ENCODE results near the gene MIDN. TPM values are rescaled to one million over a fixed set of nuclear protein-coding genes. Genes with fewer than 3 reads are reported as not detected.
A peak's percentile ranks its signal among the peaks of the same experiment; 100 is the strongest.

Gene MIDN
- total and polyA plus RNA-seq, 2 donors (not counting 3 experiments of a cell fraction or from before 2014, with no cell fraction given): 20.0 to 85.9 TPM

DNA sequence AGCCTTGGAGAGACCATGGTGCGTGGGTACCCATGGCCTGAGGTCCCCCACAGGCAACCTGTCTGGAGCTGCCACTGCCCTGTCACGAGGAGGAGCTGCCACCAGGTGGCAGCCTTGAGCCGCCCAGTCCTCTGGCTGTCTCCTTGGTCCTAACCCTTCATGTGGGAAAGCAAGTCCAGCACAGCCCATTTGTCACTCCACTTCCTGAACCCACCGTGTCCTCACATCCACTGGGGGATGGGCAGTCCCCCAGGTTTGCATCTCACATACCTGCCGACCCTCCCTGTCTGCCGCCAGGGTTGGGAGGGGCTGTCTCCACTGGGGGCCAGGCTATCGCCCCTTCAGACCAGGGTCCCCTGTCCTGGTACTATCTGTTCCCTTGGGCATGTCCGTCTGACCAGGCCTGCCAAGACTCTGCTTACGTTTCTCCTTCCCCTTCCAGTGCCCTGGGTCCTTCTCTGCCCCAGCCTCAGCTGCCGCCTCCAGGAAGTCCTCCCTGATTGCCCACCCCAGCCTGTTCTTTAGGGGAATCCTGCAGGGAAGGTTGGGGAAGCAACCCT, 31.5 kb downstream of the MIDN start:
- Histone ChIP-seq H3K4me1 (ENCODE audit: control insufficient read depth, extremely low read depth, insufficient read depth, low read length) (peaks cover 10% of the 10 kb centered on the region), H3K9me3 (replicated peaks; ENCODE audit: control insufficient read depth, insufficient read depth, low read length) (no peaks in the 10 kb centered on the region), H3K9ac (replicated peaks; ENCODE audit: extremely low read depth, insufficient read depth, low read length) (no peak overlapping the region), H3K27me3 (ENCODE audit: control insufficient read depth in 2 of 2, insufficient read depth in 2 of 2, low read length in 2 of 2) (peaks cover under 1 to 7% of the 10 kb centered on the region in 2 experiments), H3K4me3 (replicated peaks in 1 of 3; ENCODE audit: insufficient read depth in 1 of 3, low read depth in 1 of 3, low read length in 3 of 3) (no peak overlapping the region), H3K27ac (ENCODE audit: insufficient read depth, low read depth, low read length) (no peak overlapping the region), H3K36me3 (ENCODE audit: control insufficient read depth in 2 of 2, extremely low read depth in 1 of 2, insufficient read depth in 2 of 2, low read length in 2 of 2) (peaks cover under 1 to 5% of the 10 kb centered on the region in 2 experiments), H3K9me1 (replicated peaks; ENCODE audit: control insufficient read depth, extremely low read depth, insufficient read depth, low read length) (no peaks in the 10 kb centered on the region), H3K4me2 (ENCODE audit: insufficient read depth, low read length) (no peak overlapping the region), H4K20me1 (replicated peaks; ENCODE audit: control insufficient read depth, extremely low read depth, insufficient read depth, low read length) (no peaks in the 10 kb centered on the region), H2AFZ (ENCODE audit: low read depth, low read length) (no peak overlapping the region), H3K79me2 (ENCODE audit: control insufficient read depth, insufficient read depth, low read length) (peaks cover 3% of the 10 kb centered on the region)
- FAIRE-seq: peak; percentile 92
- no TSS peak for BruUV-seq (replicated peaks)
- intact Hi-C loops (cut with micrococcal nuclease): loop anchor here (1.0 to 5.0 kb wide), 6 partner anchors 74 to 232 kb away; partner anchors contain the start of genes ADAMTSL5, DAZAP1, NDUFS7 and RPS15
- TF ChIP-seq EZH2 (IDR thresholded peaks at IDR 0.05; ENCODE audit: borderline replicate concordance, low read depth, low read length, severe bottlenecking): no peak
- peak; percentile 95 to 99 for TF ChIP-seq CTCF (IDR thresholded peaks at IDR 0.05; ENCODE audit: extremely low read depth in 1 of 2, insufficient read depth in 1 of 2, low read depth in 1 of 2, low read length in 2 of 2)
- dilution Hi-C loops (cut with MboI; ENCODE audit: extremely low pct_ligation_motif_present, low sequenced_read_pairs): no loop called here
- ChIA-PET POLR2A (interaction anchor here (1.5 kb wide), 1 partner anchor 11 kb away, joined by 8 read pairs; the partner anchor contains the start of gene CIRBP), CTCF (interaction anchor here (0.6 to 1.9 kb wide), 21 partner anchors 10 to 266 kb away, joined by 3 to 14 read pairs (median 4); partner anchors contain the start of gene CIRBP)
- DNase-seq (ENCODE audit: low read depth, low spot score): peak; percentile 84

Measured in endothelial cell of umbilical vein (primary cell).